H1 (cell line): ENCODE data around the gene ACSF2. TPM values are rescaled to one million over a fixed set of nuclear protein-coding genes. Genes with fewer than 3 reads are reported as not detected.

ENCODE experiments used
- CTCF ChIA-PET: fragments of 300-600 bp; sonication (Branson Sonifier 250); formaldehyde crosslinking; loops from one replicate; lab custom pipeline; 2021; ENCODE audit not compliant: partially characterized antibody; lab: Charles Lee
- POLR2A ChIA-PET: fragments of 300-600 bp; sonication (Branson Sonifier 250); formaldehyde crosslinking; loops from one replicate; lab custom pipeline; 2021; ENCODE audit warnings: inconsistent platforms; ENCODE audit not compliant: partially characterized antibody; lab: Charles Lee
- DNase-seq, 2 experiments: peaks; one replicate each; pipeline versions ENCODE4 v3.0.0 to v3.0.0-alpha.2; 2010 to 2022; ENCODE audit warnings: low spot score in 2 of 2, low read depth in 1 of 2, mixed read lengths in 1 of 2
- FAIRE-seq: peaks from 2 replicates; lab custom pipeline; 2011; peaks lifted over from hg19 to GRCh38; lab: Jason Lieb, UNC
- H2AFZ ChIP-seq: 2 replicates; pipeline ENCODE4 v1.8.1; 2012; ENCODE audit warnings: low read length, inconsistent platforms
- H2AK5ac ChIP-seq: 2 replicates; pipeline ENCODE4 v1.6.1; 2013; ENCODE audit warnings: low read depth, low read length
- H2BK120ac ChIP-seq: replicated peaks from 2 replicates; pipeline ENCODE3; 2013; ENCODE audit warnings: low read depth, low read length, inconsistent platforms
- H2BK12ac ChIP-seq: 2 replicates; pipeline ENCODE4 v1.6.1; 2013; ENCODE audit warnings: low read depth, low read length
- H2BK15ac ChIP-seq: 2 replicates; pipeline ENCODE4 v1.6.1; 2013; ENCODE audit warnings: low read length
- H2BK20ac ChIP-seq: 2 replicates; pipeline ENCODE4 v1.6.1; 2013; ENCODE audit warnings: low read length
- H2BK5ac ChIP-seq: 2 replicates; pipeline ENCODE4 v1.6.1; 2013; ENCODE audit warnings: low read depth, low read length
- H3K14ac ChIP-seq: 2 replicates; pipeline ENCODE4 v1.6.1; 2013; ENCODE audit warnings: inconsistent platforms; ENCODE audit not compliant: insufficient read length
- H3K18ac ChIP-seq: 2 replicates; pipeline ENCODE4 v1.6.1; 2013; ENCODE audit warnings: low read length; ENCODE audit errors: extremely low read depth
- H3K23ac ChIP-seq: 2 replicates; pipeline ENCODE4 v1.6.1; 2013; ENCODE audit warnings: inconsistent platforms; ENCODE audit not compliant: insufficient read length
- H3K23me2 ChIP-seq: 2 replicates; pipeline ENCODE4 v1.6.1; 2013; ENCODE audit warnings: low read depth, low read length
- H3K27ac ChIP-seq: 2 replicates; pipeline ENCODE4 v1.6.1; 2011; ENCODE audit warnings: low read depth, low read length, inconsistent platforms
- H3K27me3 ChIP-seq, 4 experiments: replicated peaks in 1 of 4; 1 replicate in 1 of 4; 2 replicates in 3 of 4; pipeline versions ENCODE4 v1.6.1 to v1.8.1; 2011 to 2013; ENCODE audit warnings: low read length in 3 of 4, mild to moderate bottlenecking in 3 of 4, inconsistent platforms in 2 of 4, mixed read lengths in 2 of 4, moderate library complexity in 1 of 4; ENCODE audit not compliant: control insufficient read depth in 3 of 4, insufficient read depth in 3 of 4; ENCODE audit errors: extremely low read depth in 1 of 4
- H3K36me3 ChIP-seq, 4 experiments: 2 replicates each; pipeline versions ENCODE4 v1.6.1 to v1.8.1; 2011 to 2013; ENCODE audit warnings: mild to moderate bottlenecking in 4 of 4, low read length in 3 of 4, moderate library complexity in 2 of 4, control low read depth in 1 of 4, inconsistent platforms in 1 of 4; ENCODE audit not compliant: insufficient read depth in 4 of 4, control insufficient read depth in 2 of 4
- H3K4ac ChIP-seq: replicated peaks from 2 replicates; pipeline ENCODE3; 2013; ENCODE audit warnings: low read length, low read depth, mixed read lengths, inconsistent platforms; ENCODE audit not compliant: insufficient read length
- H3K4me1 ChIP-seq, 4 experiments: replicated peaks in 1 of 4; 1 replicate in 1 of 4; 2 replicates in 3 of 4; pipeline versions ENCODE4 v1.6.1 to v1.8.1; 2011 to 2013; ENCODE audit warnings: low read length in 3 of 4, inconsistent platforms in 2 of 4, mixed read lengths in 1 of 4; ENCODE audit not compliant: insufficient read depth in 4 of 4, control insufficient read depth in 3 of 4
- H3K4me2 ChIP-seq, 2 experiments: 2 replicates each; pipeline versions ENCODE4 v1.6.1 to v1.8.1; 2011 to 2013; ENCODE audit warnings: low read depth in 2 of 2, low read length in 2 of 2, control low read depth in 1 of 2, inconsistent platforms in 1 of 2, mild to moderate bottlenecking in 1 of 2; ENCODE audit not compliant: insufficient read depth in 1 of 2
- H3K4me3 ChIP-seq, 4 experiments: fragments of 200-600, 300-600 bp in 1 of 4; sonication (generic), shearing (Covaris generic), sonication (Bioruptor Twin) in 1 of 4; 2 replicates each; pipeline versions ENCODE4 v1.5.1 to v1.8.1; 2011 to 2016; ENCODE audit warnings: low read length in 4 of 4, low read depth in 3 of 4, control low read depth in 2 of 4, inconsistent platforms in 2 of 4, mild to moderate bottlenecking in 2 of 4, mixed read lengths in 1 of 4, moderate library complexity in 1 of 4; ENCODE audit not compliant: insufficient read depth in 2 of 4; ENCODE audit errors: extremely low read depth in 1 of 4
- H3K56ac ChIP-seq: replicated peaks from 2 replicates; pipeline ENCODE3; 2013; ENCODE audit warnings: low read depth, mild to moderate bottlenecking, mixed read lengths, low read length, inconsistent platforms; ENCODE audit not compliant: insufficient read length
- H3K79me1 ChIP-seq: 2 replicates; pipeline ENCODE4 v1.6.1; 2013; ENCODE audit warnings: low read depth, low read length, control low read depth
- H3K79me2 ChIP-seq, 2 experiments: 2 replicates each; pipeline versions ENCODE4 v1.6.1 to v1.8.1; 2012 to 2013; ENCODE audit warnings: low read length in 2 of 2, mild to moderate bottlenecking in 2 of 2, inconsistent platforms in 1 of 2; ENCODE audit not compliant: insufficient read depth in 2 of 2, control insufficient read depth in 1 of 2
- H3K9ac ChIP-seq, 4 experiments: replicated peaks in 1 of 4; 1 replicate in 1 of 4; 2 replicates in 3 of 4; pipeline versions ENCODE4 v1.6.1 to v1.8.1; 2011 to 2013; ENCODE audit warnings: low read depth in 3 of 4, low read length in 3 of 4, control low read depth in 2 of 4, mild to moderate bottlenecking in 2 of 4, moderate library complexity in 2 of 4, inconsistent platforms in 1 of 4; ENCODE audit errors: extremely low read depth in 1 of 4
- H3K9me3 ChIP-seq, 2 experiments: 2 replicates each; pipeline versions ENCODE4 v1.6.1 to v1.8.1; 2012 to 2013; ENCODE audit warnings: mild to moderate bottlenecking in 2 of 2, moderate library complexity in 2 of 2, control low read depth in 1 of 2, inconsistent platforms in 1 of 2, low read depth in 1 of 2, low read length in 1 of 2, mixed read lengths in 1 of 2; ENCODE audit not compliant: insufficient read depth in 2 of 2
- H4K20me1 ChIP-seq, 2 experiments: replicated peaks in 1 of 2; 2 replicates each; pipeline versions ENCODE3 to v1.8.1; 2011 to 2013; ENCODE audit warnings: inconsistent platforms in 2 of 2, low read length in 2 of 2, mild to moderate bottlenecking in 1 of 2; ENCODE audit not compliant: insufficient read depth in 2 of 2, control insufficient read depth in 1 of 2
- H4K5ac ChIP-seq: 2 replicates; pipeline ENCODE4 v1.6.1; 2013; ENCODE audit warnings: low read length, low read depth, mixed read lengths, inconsistent platforms; ENCODE audit not compliant: insufficient read length
- H4K8ac ChIP-seq: 2 replicates; pipeline ENCODE4 v1.8.0; 2013; ENCODE audit warnings: mild to moderate bottlenecking, moderate library complexity, low read length, inconsistent platforms; ENCODE audit not compliant: insufficient read depth; ENCODE audit errors: extremely low read depth
- H4K91ac ChIP-seq: replicated peaks from 2 replicates; pipeline ENCODE3; 2013; ENCODE audit warnings: low read length, mixed read lengths, inconsistent platforms; ENCODE audit not compliant: insufficient read length
- EP300 ChIP-seq, 2 experiments: IDR thresholded peaks; 1 replicate in 1 of 2; 2 replicates in 1 of 2; pipeline ENCODE4 v1.6.1; 2011 to 2012; ENCODE audit warnings: low read depth in 2 of 2, low read length in 2 of 2, mild to moderate bottlenecking in 2 of 2, borderline replicate concordance in 1 of 2, inconsistent platforms in 1 of 2, moderate library complexity in 1 of 2
- RFX5 ChIP-seq: IDR thresholded peaks from 2 replicates; pipeline ENCODE4 v1.6.1; 2011; ENCODE audit warnings: low read depth, low read length, improper control_type of control experiment, borderline replicate concordance
- WGBS, 2 experiments: shearing (Covaris generic) in 1 of 2; methylation state at CpG; one replicate each; pipeline versions ENCODE4 v1.1.6 to v1.1.7; 2013 to 2015; ENCODE audit warnings: low lambda C conversion rate in 2 of 2, mixed read lengths in 2 of 2, inconsistent platforms in 1 of 2, low coverage in 1 of 2, missing lambda C conversion rate in 1 of 2; ENCODE audit not compliant: insufficient replicate concordance in 2 of 2, insufficient coverage in 1 of 2, insufficient read length in 1 of 2; ENCODE audit errors: extremely low coverage in 1 of 2, missing lambda C conversion rate in 1 of 2; 5-methylcytosine and 5-hydroxymethylcytosine counted together
- polyA plus RNA-seq, 7 experiments: library from polyadenylated mRNA; depleted of rRNA in 3 of 7; stranded (reverse) in 5 of 7; unstranded in 2 of 7; fragments of >200 nt in 5 of 7; fragments of 200-250 nt in 2 of 7; gene quantifications; 1 replicate in 5 of 7; 2 replicates in 1 of 7; 4 replicates in 1 of 7; pipeline versions ENCODE4 v1.2.1 to v1.2.3, GENCODE V29; 2011 to 2013; ENCODE audit warnings: missing spikeins in 2 of 7, mixed read lengths in 2 of 7
- total RNA-seq: library from RNA; stranded (reverse); fragmentation: NEBNext Ultra II Directional; extraction: Animal tissue kit (Norgen Biotek cat#: 25700); gene quantifications from 2 replicates; pipeline ENCODE4 v1.2.1, GENCODE V29; 2021

Gene ACSF2
- total and polyA plus RNA-seq, 2 of the 8 experiments (the other 6 are each of a cell fraction or from before 2014, with no cell fraction given), result 14.5 to 16.3 TPM

- no peaks in the 10 kb centered on the region for H3K9me3 ChIP-seq
- TF ChIP-seq RFX5 (no peak), EP300 (IDR thresholded peaks at IDR 0.05; ENCODE audit: borderline replicate concordance in 1 of 2, low read depth in 2 of 2, low read length in 2 of 2) (no peak)
- H2BK15ac ChIP-seq, result no peak overlapping the region
- no peaks in the 10 kb centered on the region for H3K79me1 ChIP-seq
- no peak overlapping the region for H4K8ac ChIP-seq
- peaks cover 7% of the 10 kb centered on the region; the same call in 1 of the 2 replicates for H3K23me2 ChIP-seq
- peaks cover 0 to 17% (median 7%) of the 10 kb centered on the region in 4 experiments; a peak in 6 of 7 replicates for H3K4me1 ChIP-seq
- H3K79me2 ChIP-seq, result no peaks in the 10 kb centered on the region
- ChIA-PET CTCF (interaction anchor here (0.6 to 1.7 kb wide), 2 partner anchors 12 to 439 kb away, joined by 3 to 4 read pairs; no protein-coding TSS in a partner anchor), POLR2A (interaction anchor here (1.5 kb wide), 1 partner anchor 9 kb away, joined by 3 read pairs; no protein-coding TSS in a partner anchor)
- no peak overlapping the region for H3K23ac ChIP-seq
- no peak overlapping the region for H2BK120ac ChIP-seq
- FAIRE-seq (no peak), DNase-seq (no peak)
- no peak overlapping the region for H2BK5ac ChIP-seq
- no peak overlapping the region for H3K4me2 ChIP-seq
- H3K4ac ChIP-seq, result no peak overlapping the region
- H3K36me3 ChIP-seq, result no peaks in the 10 kb centered on the region; a peak in 1 of 8 replicates
- peaks cover 8 to 39% (median 27%) of the 10 kb centered on the region in 4 experiments; a peak in 6 of 7 replicates for H3K27me3 ChIP-seq
- no peak overlapping the region for H2AK5ac ChIP-seq
- H4K91ac ChIP-seq, result no peak overlapping the region
- no peak overlapping the region for H4K5ac ChIP-seq
- no peak overlapping the region for H3K4me3 ChIP-seq
- H2BK12ac ChIP-seq, result no peak overlapping the region
- H2AFZ ChIP-seq, result no peak overlapping the region
- no peak overlapping the region for H3K14ac ChIP-seq
- H3K18ac ChIP-seq, result no peak overlapping the region
- no peak overlapping the region for H3K9ac ChIP-seq
- H3K56ac ChIP-seq, result no peak overlapping the region
- no peak overlapping the region for H3K27ac ChIP-seq
- no peak overlapping the region for H2BK20ac ChIP-seq
- 84% methylated on average over 9 of the region's 9 CpGs; no CpG with 5 or more reads in 1 of the 2 experiments for WGBS, 2 experiments
- peaks cover 0 to 12% of the 10 kb centered on the region in 2 experiments for H4K20me1 ChIP-seq
Observed at GRCh38 chr17:50466371-50467113, 40.5 kb downstream of the ACSF2 start.
